Lung (tissue), 12 donors: Measurements from ENCODE around the gene RERE. TPM values are rescaled to one million over a fixed set of nuclear protein-coding genes. Genes with fewer than 3 reads are reported as not detected.
A peak's percentile ranks its signal among the peaks of the same experiment; 100 is the strongest.

Experiments used
- ATAC-seq: fragments of 200-7000 bp; cut with Tn5 transposase; one replicate; pipeline ENCODE4 v1.9.1; 2020; ENCODE audit warnings: moderate number of reproducible peaks; ENCODE audit not compliant: insufficient read depth, low FRiP score
- DNase-seq, 3 donors: peaks; one replicate each; pipeline ENCODE4 v3.0.0-alpha.2; 2013 to 2017
- H3K27ac ChIP-seq, 2 donors: one replicate each; pipeline ENCODE4 v1.5.1; 2013; ENCODE audit warnings: mild to moderate bottlenecking in 2 of 2, moderate library complexity in 2 of 2, control low read depth in 1 of 2, inconsistent platforms in 1 of 2, low read depth in 1 of 2, low read length in 1 of 2
- H3K27me3 ChIP-seq, 3 donors: one replicate each; pipeline ENCODE4 v1.5.1; 2013; ENCODE audit warnings: low read length in 2 of 3; ENCODE audit not compliant: control insufficient read depth in 3 of 3, insufficient read depth in 3 of 3
- H3K36me3 ChIP-seq, 4 donors: one replicate each; pipeline ENCODE4 v1.5.1; 2013; ENCODE audit warnings: low read length in 4 of 4, mild to moderate bottlenecking in 1 of 4, moderate library complexity in 1 of 4; ENCODE audit not compliant: control insufficient read depth in 4 of 4, insufficient read depth in 4 of 4
- H3K4me1 ChIP-seq, 5 donors: one replicate each; pipeline ENCODE4 v1.5.1; 2013; ENCODE audit warnings: low read length in 5 of 5, mild to moderate bottlenecking in 2 of 5, moderate library complexity in 1 of 5; ENCODE audit not compliant: control insufficient read depth in 5 of 5, insufficient read depth in 5 of 5
- H3K4me3 ChIP-seq: one replicate; pipeline ENCODE4 v1.5.1; 2013; ENCODE audit warnings: mild to moderate bottlenecking, control low read depth, moderate library complexity
- H3K9ac ChIP-seq, 2 donors: one replicate each; pipeline ENCODE4 v1.5.1; 2013; ENCODE audit warnings: low read length in 2 of 2, control low read depth in 1 of 2; ENCODE audit not compliant: insufficient read depth in 1 of 2
- H3K9me3 ChIP-seq, 4 donors: one replicate each; pipeline ENCODE4 v1.5.1; 2013; ENCODE audit warnings: low read length in 3 of 4, mild to moderate bottlenecking in 1 of 4, moderate library complexity in 1 of 4; ENCODE audit not compliant: control insufficient read depth in 4 of 4, insufficient read depth in 3 of 4
- WGBS, 2 donors: extraction: QIAGEN DNeasy Blood & Tissue Kit; methylation state at CpG; one replicate each; pipeline ENCODE4 v1.1.7; 2013; 5-methylcytosine and 5-hydroxymethylcytosine counted together
- polyA plus RNA-seq, 2 donors: library from polyadenylated mRNA; stranded (reverse); fragments of 200-250 nt; gene quantifications; one replicate each; pipeline ENCODE4 v1.2.1, GENCODE V29; 2013
- total RNA-seq, 2 donors: library from RNA; depleted of rRNA in 1 of 2; stranded (reverse); fragments of >200 nt in 1 of 2; gene quantifications; one replicate each; pipeline ENCODE4 v1.2.1, GENCODE V29; 2014 to 2021
- TF ChIP-seq, protein P1 (sequence below): IDR thresholded peaks from 2 replicates; pipeline ENCODE4 v1.5.1; 2012; ENCODE audit warnings: mild to moderate bottlenecking; ENCODE audit errors: control extremely low read depth, extremely low read depth
- donor health status: control.
- donor health status: control.
- donor health status: Bipolar disorder and iron deficiency.
- donor health status: healthy.
- donor health status: DM: yes; HTN: yes; CAD: no.

RERE gene
- total and polyA plus RNA-seq, 4 donors = 21.7 to 207 (median 57.5) TPM

DNA sequence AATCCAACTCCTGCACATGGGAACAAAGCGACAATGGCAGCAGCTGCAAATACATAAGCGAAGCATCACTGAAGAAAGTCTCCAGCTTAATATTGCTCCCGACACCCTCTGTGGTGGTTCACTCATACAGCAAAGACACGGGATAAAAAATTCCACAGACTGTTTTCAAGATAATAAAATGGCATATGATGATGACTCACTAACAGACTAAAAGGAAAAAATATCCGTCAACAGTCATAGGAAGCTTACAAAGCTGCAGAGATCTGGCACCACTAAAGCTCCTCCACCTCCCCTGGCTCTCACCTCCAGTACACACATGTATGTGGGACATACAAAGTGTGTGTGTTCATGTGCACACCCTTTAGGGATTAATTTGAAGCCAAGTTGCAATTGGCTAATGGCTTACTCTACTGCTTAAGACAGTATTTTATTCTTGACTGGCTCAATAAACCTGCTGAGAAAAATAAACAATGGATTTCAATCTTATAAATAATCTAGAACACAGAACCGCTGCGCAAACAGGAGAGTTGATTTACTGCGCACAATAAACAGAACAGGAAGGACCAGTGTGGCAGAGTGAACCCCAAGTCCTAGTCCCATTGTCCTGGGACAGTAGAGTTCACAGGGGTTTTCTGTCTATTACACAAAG is 405.1 kb downstream of the RERE start:
- TF ChIP-seq, protein P1, sequence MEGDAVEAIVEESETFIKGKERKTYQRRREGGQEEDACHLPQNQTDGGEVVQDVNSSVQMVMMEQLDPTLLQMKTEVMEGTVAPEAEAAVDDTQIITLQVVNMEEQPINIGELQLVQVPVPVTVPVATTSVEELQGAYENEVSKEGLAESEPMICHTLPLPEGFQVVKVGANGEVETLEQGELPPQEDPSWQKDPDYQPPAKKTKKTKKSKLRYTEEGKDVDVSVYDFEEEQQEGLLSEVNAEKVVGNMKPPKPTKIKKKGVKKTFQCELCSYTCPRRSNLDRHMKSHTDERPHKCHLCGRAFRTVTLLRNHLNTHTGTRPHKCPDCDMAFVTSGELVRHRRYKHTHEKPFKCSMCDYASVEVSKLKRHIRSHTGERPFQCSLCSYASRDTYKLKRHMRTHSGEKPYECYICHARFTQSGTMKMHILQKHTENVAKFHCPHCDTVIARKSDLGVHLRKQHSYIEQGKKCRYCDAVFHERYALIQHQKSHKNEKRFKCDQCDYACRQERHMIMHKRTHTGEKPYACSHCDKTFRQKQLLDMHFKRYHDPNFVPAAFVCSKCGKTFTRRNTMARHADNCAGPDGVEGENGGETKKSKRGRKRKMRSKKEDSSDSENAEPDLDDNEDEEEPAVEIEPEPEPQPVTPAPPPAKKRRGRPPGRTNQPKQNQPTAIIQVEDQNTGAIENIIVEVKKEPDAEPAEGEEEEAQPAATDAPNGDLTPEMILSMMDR = no peak
- no peak overlapping the region for H3K4me3 ChIP-seq
- no peaks in the 10 kb centered on the region for H3K27me3 ChIP-seq
- H3K27ac ChIP-seq = peak overlapping the region; percentile 84 to 86
- H3K9ac ChIP-seq = peak overlapping the region in 1 of 2 donors; percentile 9
- H3K4me1 ChIP-seq = peaks cover 17 to 68% (median 51%) of the 10 kb centered on the region in 5 donors
- no peaks in the 10 kb centered on the region for H3K9me3 ChIP-seq
- DNase-seq (no peak), ATAC-seq (no peak)
- WGBS, 2 donors = 57 to 77% methylated on average over 8 of the region's 8 CpGs
- peaks cover 0 to 22% (median 14%) of the 10 kb centered on the region in 4 donors for H3K36me3 ChIP-seq

DNA sequence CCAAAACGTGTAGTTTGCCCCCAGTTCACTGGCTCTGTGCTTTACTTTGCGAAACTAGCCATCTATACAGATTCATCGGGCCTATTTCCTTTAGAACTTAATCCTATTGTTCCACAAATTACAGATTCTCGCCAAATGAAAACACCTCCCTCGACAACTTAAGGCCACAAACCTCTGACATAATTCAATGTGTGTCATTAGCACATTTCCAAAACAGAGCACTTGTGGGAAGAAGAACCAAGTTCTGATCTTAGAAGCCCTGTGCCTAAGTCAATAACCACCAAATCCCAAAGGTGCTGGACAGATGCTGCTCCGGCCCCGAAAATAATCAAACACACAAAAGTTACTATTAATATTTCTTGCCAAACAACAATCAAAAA is 405.6 kb downstream of the RERE start:
- DNase-seq (no peak), ATAC-seq (no peak)
- peak overlapping the region; percentile 6 to 84 for H3K27ac ChIP-seq
- peak overlapping the region in 1 of 2 donors; percentile 9 for H3K9ac ChIP-seq
- H3K4me3 ChIP-seq = no peak overlapping the region
- peaks cover 17 to 68% (median 55%) of the 10 kb centered on the region in 5 donors for H3K4me1 ChIP-seq
- H3K9me3 ChIP-seq = no peaks in the 10 kb centered on the region
- 57 to 74% methylated on average over 7 of the region's 7 CpGs for WGBS, 2 donors
- TF ChIP-seq, protein P1 = no peak
- no peaks in the 10 kb centered on the region for H3K27me3 ChIP-seq
- H3K36me3 ChIP-seq = peaks cover 0 to 19% (median 13%) of the 10 kb centered on the region in 4 donors

DNA sequence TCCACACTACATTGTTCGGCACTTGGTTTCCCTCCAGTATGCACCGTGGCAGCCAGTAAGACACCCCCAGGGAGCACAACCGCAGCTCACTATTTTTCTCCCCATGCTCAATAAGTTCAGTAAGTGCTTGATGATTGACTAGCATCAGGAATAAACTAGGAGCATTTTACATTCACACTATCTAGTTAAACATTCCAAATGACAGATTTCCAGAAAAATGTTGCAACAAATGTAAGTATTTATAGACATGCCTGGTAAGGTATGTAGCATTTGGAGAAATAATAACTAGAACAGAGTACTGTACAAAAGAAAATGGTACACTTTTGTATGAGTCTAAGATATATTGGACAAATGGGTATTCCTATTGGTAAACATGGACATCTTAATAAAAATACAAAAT is 406.6 kb downstream of the RERE start:
- H3K27ac ChIP-seq = peak overlapping the region in 1 of 2 donors; percentile 36
- H3K4me1 ChIP-seq = peaks cover 17 to 65% (median 58%) of the 10 kb centered on the region in 5 donors

More for the DNA sequence above, 406.6 kb downstream of the RERE start:
- no peak overlapping the region for H3K4me3 ChIP-seq
- no peaks in the 10 kb centered on the region for H3K27me3 ChIP-seq
- peaks cover 2 to 16% (median 11%) of the 10 kb centered on the region in 4 donors for H3K36me3 ChIP-seq
- H3K9me3 ChIP-seq = no peaks in the 10 kb centered on the region
- TF ChIP-seq, protein P1 = no peak
- DNase-seq (no peak), ATAC-seq (no peak)
- 82 to 93% methylated on average over 3 of the region's 3 CpGs for WGBS, 2 donors
- no peak overlapping the region for H3K9ac ChIP-seq
